ENCODE data around the gene KNL1. TPM values are rescaled to one million over a fixed set of nuclear protein-coding genes. Genes with fewer than 3 reads are reported as not detected.

KNL1 gene
- total RNA-seq, 1 experiment from 2014 or later, result 19.7 TPM

GRCh38 chr15:40548610-40549009 lies 45.4 kb upstream of the KNL1 start:
- Histone ChIP-seq H2AFZ (ENCODE audit: low read length) (no peak overlapping the region), H3K27me3 (ENCODE audit: insufficient read depth, low read length) (no peaks in the 10 kb centered on the region), H2BK20ac (ENCODE audit: low read depth, low read length, poor library complexity, severe bottlenecking) (no peak overlapping the region), H4K5ac (ENCODE audit: insufficient read length, low read depth, low read length) (no peak overlapping the region), H3K27ac (ENCODE audit: insufficient read length, low read depth, low read length) (no peak overlapping the region), H3K23ac (ENCODE audit: insufficient read length, low read depth, low read length) (no peak overlapping the region), H3K9me3 (ENCODE audit: control insufficient read depth, low read depth, low read length) (no peaks in the 10 kb centered on the region), H3K9ac (ENCODE audit: extremely low read depth, insufficient read length, low read length) (no peak overlapping the region), H3K14ac (ENCODE audit: insufficient read depth, low read length) (no peak overlapping the region), H3T11ph (ENCODE audit: low read length) (no peak overlapping the region), H4K20me1 (ENCODE audit: control insufficient read depth, insufficient read depth, insufficient read length) (no peaks in the 10 kb centered on the region), H2AK5ac (ENCODE audit: insufficient read length, low read length) (no peak overlapping the region), H2BK12ac (ENCODE audit: insufficient read length, low read depth, low read length) (no peak overlapping the region), H3K56ac (ENCODE audit: insufficient read length, low read depth, low read length) (no peak overlapping the region), H4K8ac (replicated peaks; ENCODE audit: insufficient read length, low read depth, low read length) (no peak overlapping the region), H4K91ac (ENCODE audit: insufficient read length, low read depth, low read length) (no peak overlapping the region), H2BK120ac (ENCODE audit: low read depth, low read length, poor library complexity, severe bottlenecking) (no peak overlapping the region), H3K23me2 (ENCODE audit: insufficient read length, low read depth, low read length, poor library complexity, severe bottlenecking) (no peaks in the 10 kb centered on the region), H3K4me2 (ENCODE audit: insufficient read depth, insufficient read length, low read length) (no peak overlapping the region), H3K4me1 (ENCODE audit: insufficient read depth, low read length) (peaks cover 2% of the 10 kb centered on the region; the same call in 1 of the 2 replicates), H2BK15ac (ENCODE audit: low read depth, low read length) (no peak overlapping the region), H2BK5ac (ENCODE audit: insufficient read length, low read length) (no peak overlapping the region), H3K79me1 (ENCODE audit: insufficient read depth, low read depth, low read length, poor library complexity, severe bottlenecking) (no peaks in the 10 kb centered on the region), H3K4ac (ENCODE audit: low read depth, low read length) (no peak overlapping the region), H3K79me2 (ENCODE audit: insufficient read depth, low read length) (no peaks in the 10 kb centered on the region), H3K18ac (ENCODE audit: insufficient read length, low read depth, low read length) (no peak overlapping the region)
- Mint-ChIP-seq H3K9me3 (no peaks in the 10 kb centered on the region), H3K27ac (no peak overlapping the region), H3K36me3 (ENCODE audit: insufficient read depth in 1 of 3, low read depth in 3 of 3) (peaks cover 0 to 5% (median 4%) of the 10 kb centered on the region in 3 experiments; a peak in 3 of 7 replicates), H3K27me3 (ENCODE audit: low read depth) (no peaks in the 10 kb centered on the region), H3K4me3 (no peak overlapping the region), H3K4me1 (peaks cover 10 to 12% of the 10 kb centered on the region in 2 experiments)
- no peak for TF ChIP-seq CTCF (conservative IDR thresholded peaks at IDR 0.05)
- WGBS (ENCODE audit: extremely low coverage, insufficient read length, low lambda C conversion rate), result no CpG with 5 or more reads among the region's 2 CpGs
- DNase-seq, result no peak
